IMR-90 (cell line): ENCODE data around the gene LIMS4. TPM values are rescaled to one million over a fixed set of nuclear protein-coding genes. Genes with fewer than 3 reads are reported as not detected.
"Not testable (repeated sequence)": the region's sequence is repeated elsewhere in the genome, so short reads cannot be mapped to it uniquely, and the experiment has no call there.

ENCODE experiments used
- ATAC-seq: fragments of 200-7000 bp; cut with Tn5 transposase; 2 replicates; pipeline ENCODE4 v1.9.1; 2020; ENCODE audit warnings: low read depth, mild to moderate bottlenecking, moderate library complexity
- BruUV-seq: library from RNA; stranded (reverse); fragments of 400-500 nt; replicated peaks from 2 replicates; lab custom pipeline; 2021; lab: Mats Ljungman, UMichigan
- CTCF ChIA-PET: fragments of 300-600 bp; formaldehyde crosslinking; extraction: SDS; loops from one replicate; lab custom pipeline; 2021; ENCODE audit warnings: antibody characterized with exemption; lab: Yijun Ruan, JAX
- POLR2A ChIA-PET: fragments of 300-600 bp; sonication (Branson Sonifier 250); formaldehyde crosslinking; loops from one replicate; lab custom pipeline; 2022; ENCODE audit warnings: antibody characterized with exemption; ENCODE audit not compliant: unreplicated experiment; lab: Charles Lee
- DNase-seq: peaks from one replicate; pipeline ENCODE4 v3.0.0; 2013
- H2AFZ ChIP-seq: replicated peaks from 2 replicates; pipeline ENCODE3; 2013; ENCODE audit warnings: low read length, mild to moderate bottlenecking; ENCODE audit not compliant: poor library complexity
- H2AK5ac ChIP-seq: 2 replicates; pipeline ENCODE4 v1.6.1; 2013; ENCODE audit warnings: low read depth, low read length, inconsistent platforms
- H2AK9ac ChIP-seq: replicated peaks from 2 replicates; pipeline ENCODE3; 2013; ENCODE audit warnings: mild to moderate bottlenecking, low read depth, low read length, moderate library complexity; ENCODE audit not compliant: poor library complexity
- H2BK120ac ChIP-seq: 2 replicates; pipeline ENCODE4 v1.6.1; 2013; ENCODE audit warnings: low read depth, low read length, inconsistent platforms
- H2BK15ac ChIP-seq: 3 replicates; pipeline ENCODE4 v1.6.1; 2013; ENCODE audit warnings: low read depth, low read length, inconsistent platforms
- H2BK20ac ChIP-seq: 2 replicates; pipeline ENCODE4 v1.6.1; 2013; ENCODE audit warnings: low read depth, mild to moderate bottlenecking, inconsistent platforms, low read length, moderate library complexity
- H2BK5ac ChIP-seq: 2 replicates; pipeline ENCODE4 v1.6.1; 2013; ENCODE audit warnings: mild to moderate bottlenecking, low read depth, low read length, inconsistent platforms; ENCODE audit not compliant: poor library complexity, severe bottlenecking
- H3K14ac ChIP-seq: replicated peaks from 2 replicates; pipeline ENCODE4 v1.6.1; 2013; ENCODE audit warnings: low read depth, low read length, inconsistent platforms
- H3K18ac ChIP-seq: 2 replicates; pipeline ENCODE4 v1.6.1; 2013; ENCODE audit warnings: low read depth, low read length, control low read depth
- H3K23ac ChIP-seq: 2 replicates; pipeline ENCODE4 v1.6.1; 2013; ENCODE audit warnings: low read depth, low read length, inconsistent platforms
- H3K27ac ChIP-seq: 2 replicates; pipeline ENCODE4 v1.5.1; 2013; ENCODE audit warnings: mild to moderate bottlenecking, control low read depth, low read length; ENCODE audit not compliant: insufficient read depth
- H3K27me3 ChIP-seq: 2 replicates; pipeline ENCODE4 v1.6.1; 2013; ENCODE audit warnings: low read length; ENCODE audit not compliant: control insufficient read depth, insufficient read depth
- H3K36me3 ChIP-seq: 2 replicates; pipeline ENCODE4 v1.6.1; 2013; ENCODE audit warnings: low read length, mixed read lengths; ENCODE audit not compliant: control insufficient read depth, insufficient read depth
- H3K4ac ChIP-seq: 2 replicates; pipeline ENCODE4 v1.6.1; 2013; ENCODE audit warnings: low read depth, low read length, inconsistent platforms
- H3K4me1 ChIP-seq: 2 replicates; pipeline ENCODE4 v1.6.1; 2013; ENCODE audit warnings: low read length, mixed read lengths; ENCODE audit not compliant: control insufficient read depth, insufficient read depth
- H3K4me2 ChIP-seq: 2 replicates; pipeline ENCODE4 v1.6.1; 2013; ENCODE audit warnings: low read depth, mild to moderate bottlenecking, control low read depth, low read length, moderate library complexity
- H3K4me3 ChIP-seq: 2 replicates; pipeline ENCODE4 v1.5.1; 2013; ENCODE audit warnings: low read depth, mild to moderate bottlenecking, control low read depth, low read length, moderate library complexity; ENCODE audit not compliant: insufficient read depth
- H3K56ac ChIP-seq: 2 replicates; pipeline ENCODE4 v1.6.1; 2013; ENCODE audit warnings: low read length, inconsistent platforms; ENCODE audit not compliant: insufficient read depth; ENCODE audit errors: extremely low read depth
- H3K79me1 ChIP-seq, 2 experiments: 2 replicates each; pipeline ENCODE4 v1.6.1; 2013; ENCODE audit warnings: low read length in 2 of 2, inconsistent platforms in 1 of 2, low read depth in 1 of 2
- H3K9ac ChIP-seq: 2 replicates; pipeline ENCODE4 v1.6.1; 2013; ENCODE audit warnings: low read depth, low read length, control low read depth
- H3K9me1 ChIP-seq: 2 replicates; pipeline ENCODE4 v1.6.1; 2013; ENCODE audit warnings: low read length, inconsistent platforms; ENCODE audit not compliant: insufficient read depth
- H3K9me3 ChIP-seq: 2 replicates; pipeline ENCODE4 v1.6.1; 2013; ENCODE audit warnings: low read length; ENCODE audit not compliant: control insufficient read depth, insufficient read depth
- H4K20me1 ChIP-seq: 2 replicates; pipeline ENCODE4 v1.6.1; 2013; ENCODE audit warnings: low read length, inconsistent platforms; ENCODE audit not compliant: insufficient read depth
- H4K5ac ChIP-seq: 2 replicates; pipeline ENCODE4 v1.6.1; 2013; ENCODE audit warnings: mild to moderate bottlenecking, low read depth, low read length, control low read depth
- H4K8ac ChIP-seq, 2 experiments: 2 replicates each; pipeline ENCODE4 v1.6.1; 2013; ENCODE audit warnings: low read depth in 2 of 2, low read length in 2 of 2, control low read depth in 1 of 2, inconsistent platforms in 1 of 2
- H4K91ac ChIP-seq: 2 replicates; pipeline ENCODE4 v1.6.1; 2013; ENCODE audit warnings: low read depth, low read length, inconsistent platforms; ENCODE audit not compliant: insufficient read depth
- WGBS, 2 experiments: methylation state at CpG; one replicate each; pipeline versions ENCODE4 v1.1.5 to v1.1.7; 2013; ENCODE audit warnings: missing lambda C conversion rate in 2 of 2; ENCODE audit not compliant: insufficient read length in 1 of 2; ENCODE audit errors: extremely low coverage in 2 of 2; 5-methylcytosine and 5-hydroxymethylcytosine counted together
- dilution Hi-C: fragments of 300-500 bp; cut with HindIII; formaldehyde crosslinking; loops from one replicate; pipeline ENCODE4 v1.14.3; 2018; ENCODE audit warnings: low sequenced_read_pairs; ENCODE audit not compliant: unreplicated experiment
- in situ Hi-C: fragments of 300-500 bp; cut with MboI; formaldehyde crosslinking; loops from 3 replicates; pipeline ENCODE4 v1.14.3; 2019; ENCODE audit warnings: low sequenced_read_pairs, inconsistent platforms, mixed read lengths
- intact Hi-C: fragments of 100-400 bp; cut with micrococcal nuclease; formaldehyde crosslinking; loops from 2 replicates; pipeline ENCODE4 v1.10.0; 2022
- polyA plus RNA-seq, 3 experiments: library from polyadenylated mRNA; depleted of rRNA; stranded (reverse); fragments of >200 nt; gene quantifications; 2 replicates each; pipeline ENCODE4 v1.2.3, GENCODE V29; 2012; ENCODE audit warnings: low replicate concordance in 1 of 3
- total RNA-seq: library from RNA; depleted of rRNA; stranded (reverse); fragments of >200 nt; gene quantifications from 2 replicates; pipeline ENCODE4 v1.2.3, GENCODE V29; 2012

LIMS4 gene
- total and polyA plus RNA-seq, 2 of the 4 experiments (the other 2 are of a cell fraction) = 3.6 to 5.2 TPM

DNA sequence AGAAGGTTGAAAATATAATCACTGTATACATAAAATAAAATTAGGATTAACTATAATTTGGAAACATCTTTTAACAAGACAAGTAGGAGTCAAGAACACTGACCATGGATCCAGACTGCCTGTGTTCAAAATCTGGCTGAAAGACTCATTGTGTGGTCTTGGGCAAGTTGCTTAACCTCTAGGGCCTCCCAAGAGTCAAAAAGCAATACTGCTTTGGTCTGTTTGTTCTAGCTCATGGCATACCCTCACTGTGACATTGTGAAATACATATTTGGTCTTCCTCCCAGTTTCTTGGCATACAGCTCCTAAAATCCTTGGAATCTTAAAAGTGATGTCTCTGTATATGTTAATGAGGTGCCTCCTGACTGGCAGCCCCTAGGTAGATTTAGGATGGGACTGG lies 12.3 kb downstream of the LIMS4 start:
- H3K4ac ChIP-seq, H2AFZ ChIP-seq, H4K8ac ChIP-seq, H3K14ac ChIP-seq, H2BK120ac ChIP-seq, H3K4me2 ChIP-seq, H2BK5ac ChIP-seq, H2AK5ac ChIP-seq, H3K56ac ChIP-seq, dilution Hi-C loops, H4K5ac ChIP-seq, H4K91ac ChIP-seq, H2BK15ac ChIP-seq, H3K27ac ChIP-seq, H3K4me3 ChIP-seq, POLR2A ChIA-PET, BruUV-seq, DNase-seq, H3K9me3 ChIP-seq, CTCF ChIA-PET, H3K23ac ChIP-seq, H2AK9ac ChIP-seq, H2BK20ac ChIP-seq, H3K79me1 ChIP-seq, H4K20me1 ChIP-seq, H3K9ac ChIP-seq, intact Hi-C loops, H3K9me1 ChIP-seq, H3K18ac ChIP-seq, H3K36me3 ChIP-seq, H3K4me1 ChIP-seq, H3K27me3 ChIP-seq, in situ Hi-C loops: not testable (repeated sequence)
- peak; percentile 33 for ATAC-seq

DNA sequence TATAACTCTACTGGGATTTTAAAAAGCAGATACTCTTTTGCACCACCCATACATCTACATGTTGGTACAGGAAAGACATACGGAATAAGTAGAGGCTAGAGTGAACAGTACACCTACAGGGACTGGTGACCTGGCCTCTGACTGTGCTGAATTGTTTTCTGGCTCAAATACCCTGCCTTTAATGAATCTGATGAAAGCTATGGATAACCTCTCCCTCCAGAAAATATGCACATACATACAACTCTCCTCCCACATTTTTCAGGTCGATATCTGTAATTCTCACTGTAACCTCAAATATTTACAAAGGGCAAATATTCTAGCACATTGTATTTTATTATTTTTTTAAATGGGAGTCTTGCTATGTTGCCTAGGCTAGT lies 15.4 kb downstream of the LIMS4 start:
- H3K9me1 ChIP-seq, H3K27me3 ChIP-seq, H3K14ac ChIP-seq, DNase-seq, BruUV-seq, H2AK9ac ChIP-seq, in situ Hi-C loops, H2BK20ac ChIP-seq, H3K23ac ChIP-seq, POLR2A ChIA-PET, H4K5ac ChIP-seq, H2AFZ ChIP-seq, H3K4me1 ChIP-seq, H3K27ac ChIP-seq, H4K8ac ChIP-seq, H4K91ac ChIP-seq, ATAC-seq, H3K79me1 ChIP-seq, H3K9ac ChIP-seq, H3K56ac ChIP-seq, H3K9me3 ChIP-seq, H2AK5ac ChIP-seq, H2BK15ac ChIP-seq, intact Hi-C loops, H3K36me3 ChIP-seq, H3K4ac ChIP-seq, H3K18ac ChIP-seq, H3K4me2 ChIP-seq, dilution Hi-C loops, H2BK5ac ChIP-seq, H2BK120ac ChIP-seq, H4K20me1 ChIP-seq, H3K4me3 ChIP-seq, CTCF ChIA-PET: not testable (repeated sequence)
- no CpG with 5 or more reads among the region's 2 CpGs for WGBS, 2 experiments
